K562 (cell line): ENCODE measurements around the gene ACOT7. TPM values are rescaled to one million over a fixed set of nuclear protein-coding genes. Genes with fewer than 3 reads are reported as not detected.

Source experiments
- ATAC-seq: fragments of 200-7000 bp; cut with Tn5 transposase; 3 replicates; pipeline ENCODE4 v1.9.1; 2020; ENCODE audit warnings: moderate library complexity
- BruUV-seq: library from RNA; stranded (reverse); fragments of 400-500 nt; replicated peaks from 2 replicates; lab custom pipeline; 2021; lab: Mats Ljungman, UMichigan
- CTCF ChIA-PET: fragments of 300-600 bp; formaldehyde crosslinking; extraction: SDS; loops from one replicate; lab custom pipeline; 2021; ENCODE audit warnings: low intra/inter-chr PET ratio; lab: Yijun Ruan, JAX
- POLR2A ChIA-PET: fragments of 300-600, 350-650 bp; sonication (Branson Sonifier 250); formaldehyde crosslinking; extraction: SDS; loops from one replicate; lab custom pipeline; 2021; ENCODE audit warnings: antibody characterized with exemption, inconsistent platforms; lab: Yijun Ruan, JAX
- DNase-seq, 4 experiments: peaks; one replicate each; pipeline versions ENCODE4 v3.0.0 to v3.0.0-alpha.2; 2011 to 2018; ENCODE audit warnings: low spot score in 3 of 4, mixed read lengths in 3 of 4; ENCODE audit errors: extremely low read depth in 1 of 4
- FAIRE-seq: peaks from 2 replicates; lab custom pipeline; 2011; peaks lifted over from hg19 to GRCh38; lab: Jason Lieb, UNC
- H2AFZ ChIP-seq: 2 replicates; pipeline ENCODE4 v1.6.0; 2011; ENCODE audit warnings: low read depth, low read length, control low read depth, inconsistent platforms
- H3K27ac ChIP-seq: fragments of 200-600 bp; 3 replicates; pipeline ENCODE4 v1.8.0; 2011; ENCODE audit warnings: low read depth, mild to moderate bottlenecking, control low read depth, inconsistent platforms, low read length, moderate library complexity, mixed read lengths; ENCODE audit errors: extremely low read depth
- H3K27me3 ChIP-seq, 2 experiments: fragments of 300-600 bp in 1 of 2; 2 replicates in 1 of 2; 3 replicates in 1 of 2; pipeline versions ENCODE4 v1.6.0 to v1.8.0; 2011; ENCODE audit warnings: inconsistent platforms in 2 of 2, low read length in 2 of 2, mild to moderate bottlenecking in 1 of 2, mixed read lengths in 1 of 2, moderate library complexity in 1 of 2; ENCODE audit not compliant: control insufficient read depth in 2 of 2, insufficient read depth in 2 of 2
- H3K36me3 ChIP-seq: fragments of 300-600 bp; 3 replicates; pipeline ENCODE4 v1.8.0; 2011; ENCODE audit warnings: mild to moderate bottlenecking, low read length, inconsistent platforms; ENCODE audit not compliant: control insufficient read depth, insufficient read depth
- H3K4me1 ChIP-seq, 2 experiments: fragments of 200-600 bp in 1 of 2; replicated peaks in 1 of 2; 2 replicates in 1 of 2; 3 replicates in 1 of 2; pipeline versions ENCODE4 v1.5.1 to v1.8.0; 2011; ENCODE audit warnings: inconsistent platforms in 2 of 2, low read length in 2 of 2, mild to moderate bottlenecking in 1 of 2, mixed read lengths in 1 of 2, moderate library complexity in 1 of 2; ENCODE audit not compliant: control insufficient read depth in 2 of 2, insufficient read depth in 2 of 2
- H3K4me2 ChIP-seq: 2 replicates; pipeline ENCODE4 v1.6.1; 2011; ENCODE audit warnings: low read length, control low read depth, inconsistent platforms, mixed read lengths; ENCODE audit not compliant: insufficient read depth
- H3K4me3 ChIP-seq: fragments of 200-600 bp; sonication (generic), shearing (Covaris generic); 2 replicates; pipeline ENCODE4 v1.5.1; 2016; ENCODE audit warnings: control low read depth, inconsistent platforms
- H3K79me2 ChIP-seq: fragments of 200-600 bp; 3 replicates; pipeline ENCODE4 v1.8.0; 2011; ENCODE audit warnings: low read length, inconsistent platforms; ENCODE audit not compliant: control insufficient read depth, insufficient read depth
- H3K9ac ChIP-seq, 2 experiments: 2 replicates each; pipeline versions ENCODE4 v1.6.0 to v1.6.1; 2011; ENCODE audit warnings: low read depth in 2 of 2, low read length in 2 of 2, control low read depth in 1 of 2, inconsistent platforms in 1 of 2, mild to moderate bottlenecking in 1 of 2, mixed read lengths in 1 of 2; ENCODE audit not compliant: insufficient read depth in 1 of 2
- H3K9me1 ChIP-seq: one replicate; pipeline ENCODE4 v1.6.0; 2011; ENCODE audit warnings: inconsistent platforms, mild to moderate bottlenecking, low read length, moderate library complexity; ENCODE audit not compliant: control insufficient read depth, insufficient read depth
- H3K9me3 ChIP-seq: replicated peaks from 2 replicates; pipeline ENCODE4 v1.5.1; 2011; ENCODE audit warnings: low read depth, low read length, inconsistent platforms; ENCODE audit not compliant: control insufficient read depth, insufficient read depth
- H4K20me1 ChIP-seq: replicated peaks from 2 replicates; pipeline ENCODE4 v1.6.1; 2011; ENCODE audit warnings: low read length, inconsistent platforms, mixed read lengths; ENCODE audit not compliant: control insufficient read depth, insufficient read depth
- HDAC2 ChIP-seq: fragments of 450-650 bp; IDR thresholded peaks from 2 replicates; pipeline ENCODE4 v1.6.1; 2016; ENCODE audit warnings: mild to moderate bottlenecking
- HNRNPLL ChIP-seq: fragments of 200-400 bp; formaldehyde crosslinking; IDR thresholded peaks from 2 replicates; pipeline ENCODE4 v1.6.1; 2017; ENCODE audit warnings: low read length, low read depth, mild to moderate bottlenecking; ENCODE audit not compliant: poor library complexity, severe bottlenecking
- MAFF ChIP-seq: IDR thresholded peaks from 2 replicates; pipeline ENCODE4 v1.6.1; 2012; ENCODE audit warnings: low read length, improper control_type of control experiment
- MCM3 ChIP-seq: fragments of 450-650 bp; IDR thresholded peaks from 2 replicates; pipeline ENCODE4 v1.6.1; 2016
- PRDM10 ChIP-seq: fragments of 450-650 bp; IDR thresholded peaks from 2 replicates; pipeline ENCODE4 v1.6.1; 2018; ENCODE audit not compliant: partially characterized antibody
- RHOXF2B ChIP-seq: fragments of 250-450 bp; sonication (Bioruptor Pico); conservative IDR thresholded peaks from 2 replicates; pipeline ENCODE4 v1.5.1; 2021
- SMARCB1 ChIP-seq: IDR thresholded peaks from 2 replicates; pipeline ENCODE4 v1.6.1; 2011; ENCODE audit warnings: improper control_type of control experiment, low read depth; ENCODE audit not compliant: insufficient read length
- ZNF124 ChIP-seq: sonication (generic); formaldehyde crosslinking; IDR thresholded peaks from 2 replicates; pipeline ENCODE4 v1.8.1; 2022; ENCODE audit warnings: missing genetic modification reagents
- ZNF398 ChIP-seq: fragments of 250-450 bp; sonication (Bioruptor Pico); IDR thresholded peaks from 2 replicates; pipeline ENCODE4 v1.8.0; 2021; ENCODE audit warnings: moderate library complexity, mild to moderate bottlenecking, inconsistent platforms
- WGBS: fragments of 100-300 bp; shearing (Covaris generic); methylation state at CpG from one replicate; pipeline ENCODE4 v1.1.6; 2016; ENCODE audit warnings: low coverage, mixed read lengths; ENCODE audit not compliant: insufficient coverage; ENCODE audit errors: missing lambda C conversion rate; 5-methylcytosine and 5-hydroxymethylcytosine counted together
- in situ Hi-C: fragments of 300-500 bp; cut with MboI; formaldehyde crosslinking; loops from 4 replicates; pipeline ENCODE4 v1.15.0; 2018; ENCODE audit warnings: inconsistent platforms, mixed read lengths
- intact Hi-C: fragments of 100-400 bp; cut with micrococcal nuclease; formaldehyde crosslinking; loops from 2 replicates; pipeline ENCODE4 v1.14.2; 2022
- polyA plus RNA-seq, 8 experiments: library from polyadenylated mRNA; depleted of rRNA in 4 of 8; stranded (reverse) in 5 of 8; unstranded in 3 of 8; fragments of >200 nt; fragmentation: Nextera tagmentation in 2 of 8; fragmentation: Illumina TruSeq in 1 of 8; extraction: Ambion mirVana in 2 of 8; extraction: Trizol in 1 of 8; gene quantifications; 2 replicates each; pipeline versions ENCODE4 v1.2.1 to v1.2.3, GENCODE V29; 2011 to 2014; ENCODE audit warnings: inconsistent platforms in 1 of 8, missing spikeins in 1 of 8
- total RNA-seq, 7 experiments: library from RNA; depleted of rRNA in 6 of 7; stranded (reverse); fragments of >200 nt in 6 of 7; fragmentation: Illumina TruSeq in 2 of 7; extraction: Trizol in 2 of 7; gene quantifications; 2 replicates each; pipeline versions ENCODE4 v1.2.1 to v1.2.3, GENCODE V29; 2011 to 2021; ENCODE audit warnings: low replicate concordance in 1 of 7
- TF ChIP-seq, protein P1 (sequence below): fragments of 250-450 bp; sonication (Bioruptor Pico); IDR thresholded peaks from 2 replicates; pipeline ENCODE4 v1.4.0; 2020; ENCODE audit warnings: borderline replicate concordance
- TF ChIP-seq, protein P2 (sequence below): fragments of 250-450 bp; sonication (Bioruptor Pico); IDR thresholded peaks from 2 replicates; pipeline ENCODE4 v1.8.0; 2021; ENCODE audit warnings: borderline replicate concordance, mild to moderate bottlenecking, moderate library complexity; ENCODE audit not compliant: poor library complexity, severe bottlenecking

The ACOT7 gene
- total and polyA plus RNA-seq, 9 of the 15 experiments (the other 6 are each of a cell fraction or from before 2014, with no cell fraction given) = 7.0 to 92.6 (median 37.2) TPM

DNA sequence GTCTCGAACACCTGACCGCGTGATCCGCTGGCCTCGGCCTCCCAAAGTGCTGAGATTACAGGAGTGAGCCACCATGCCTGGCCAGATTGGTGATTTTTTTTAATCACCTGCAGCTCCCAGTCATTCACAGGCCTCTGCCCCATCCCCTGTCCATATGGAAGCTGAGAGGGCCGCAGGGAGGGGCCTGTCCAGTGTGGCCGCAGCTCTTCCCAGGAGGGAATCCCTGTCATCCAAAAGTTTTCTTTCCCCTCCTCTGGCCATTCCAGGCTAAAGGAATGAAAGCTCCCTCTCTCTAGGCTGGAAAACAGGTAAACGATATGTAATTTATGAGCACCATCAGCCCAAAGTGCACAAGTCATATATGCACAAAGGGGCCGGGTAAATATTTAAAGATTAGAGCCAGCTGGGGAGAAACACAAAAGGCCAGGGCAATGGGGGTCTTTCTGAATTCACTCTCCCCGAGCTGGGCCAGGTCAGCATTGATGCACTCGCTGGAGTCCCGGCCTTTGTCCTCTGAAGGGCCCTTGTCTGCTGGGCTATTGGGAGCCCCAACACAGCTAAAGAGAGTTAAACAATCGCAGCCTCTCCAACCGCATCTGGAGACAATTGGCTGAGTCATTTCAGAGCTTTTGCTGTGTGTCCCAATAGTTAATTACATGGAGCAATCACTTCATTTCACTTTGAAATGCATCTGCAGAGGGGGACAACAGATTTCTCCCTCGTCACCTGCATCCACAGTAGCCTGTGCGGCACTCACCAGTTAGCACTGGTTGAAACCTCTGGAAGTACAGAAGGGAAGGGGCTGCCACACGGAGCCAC, 153.4 kb downstream of the ACOT7 start:
- H4K20me1 ChIP-seq = peaks cover 6% of the 10 kb centered on the region; the same call in 1 of the 2 replicates
- H3K4me3 ChIP-seq = no peak overlapping the region
- H3K79me2 ChIP-seq = peaks cover 6% of the 10 kb centered on the region
- H3K9me1 ChIP-seq = no peaks in the 10 kb centered on the region
- no peak for ATAC-seq
- peaks cover 35 to 47% of the 10 kb centered on the region in 2 experiments for H3K27me3 ChIP-seq
- BruUV-seq = no TSS peak
- peak; percentile 54 for FAIRE-seq
- in situ Hi-C loops = no loop called here
- H3K9ac ChIP-seq = no peak overlapping the region
- peaks cover 0 to 41% of the 10 kb centered on the region in 2 experiments; a peak in 3 of 5 replicates for H3K4me1 ChIP-seq
- DNase-seq = no peak
- intact Hi-C loops = no loop called here
- ChIA-PET POLR2A (interaction anchor here (0.5 to 1.2 kb wide), 6 partner anchors 10 to 92 kb away, joined by 3 to 5 read pairs (median 4); no protein-coding TSS in a partner anchor), CTCF (interaction anchor here (0.6 kb wide), 1 partner anchor 135 kb away, joined by 3 read pairs; no protein-coding TSS in a partner anchor)
- H2AFZ ChIP-seq = no peak overlapping the region
- WGBS = 30% methylated on average over 17 of the region's 17 CpGs
- H3K36me3 ChIP-seq = no peaks in the 10 kb centered on the region
- H3K9me3 ChIP-seq = no peaks in the 10 kb centered on the region
- no peak overlapping the region for H3K27ac ChIP-seq
- no peak overlapping the region for H3K4me2 ChIP-seq
- 0 out of 2 replicates have a peak, but pooled peaks have one; percentile 26 for TF ChIP-seq MAFF
- TF ChIP-seq, protein P1, sequence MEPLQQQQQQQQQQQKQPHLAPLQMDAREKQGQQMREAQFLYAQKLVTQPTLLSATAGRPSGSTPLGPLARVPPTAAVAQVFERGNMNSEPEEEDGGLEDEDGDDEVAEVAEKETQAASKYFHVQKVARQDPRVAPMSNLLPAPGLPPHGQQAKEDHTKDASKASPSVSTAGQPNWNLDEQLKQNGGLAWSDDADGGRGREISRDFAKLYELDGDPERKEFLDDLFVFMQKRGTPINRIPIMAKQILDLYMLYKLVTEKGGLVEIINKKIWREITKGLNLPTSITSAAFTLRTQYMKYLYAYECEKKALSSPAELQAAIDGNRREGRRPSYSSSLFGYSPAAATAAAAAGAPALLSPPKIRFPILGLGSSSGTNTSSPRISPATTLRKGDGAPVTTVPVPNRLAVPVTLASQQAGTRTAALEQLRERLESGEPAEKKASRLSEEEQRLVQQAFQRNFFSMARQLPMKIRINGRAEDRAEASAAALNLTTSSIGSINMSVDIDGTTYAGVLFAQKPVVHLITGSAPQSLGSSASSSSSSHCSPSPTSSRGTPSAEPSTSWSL (CRISPR knock-in tag) = no peak
- TF ChIP-seq SMARCB1 = no peak
- TF ChIP-seq RHOXF2B (CRISPR knock-in tag) = no peak
- no peak for TF ChIP-seq ZNF398 (CRISPR knock-in tag)
- no peak for TF ChIP-seq HNRNPLL
- TF ChIP-seq MCM3 = no peak
- TF ChIP-seq ZNF124 (CRISPR knock-in tag) = no peak
- TF ChIP-seq, protein P2, sequence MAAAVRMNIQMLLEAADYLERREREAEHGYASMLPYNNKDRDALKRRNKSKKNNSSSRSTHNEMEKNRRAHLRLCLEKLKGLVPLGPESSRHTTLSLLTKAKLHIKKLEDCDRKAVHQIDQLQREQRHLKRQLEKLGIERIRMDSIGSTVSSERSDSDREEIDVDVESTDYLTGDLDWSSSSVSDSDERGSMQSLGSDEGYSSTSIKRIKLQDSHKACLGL (CRISPR knock-in tag) = no peak
- TF ChIP-seq PRDM10 = no peak
- peak; percentile 42; the same call in 1 of the 2 replicates for TF ChIP-seq HDAC2
